ENCODE data around the gene RTN4R. TPM values are rescaled to one million over a fixed set of nuclear protein-coding genes. Genes with fewer than 3 reads are reported as not detected.

Gene RTN4R
- total and polyA plus RNA-seq, 2 of the 4 experiments (the other 2 are of a cell fraction) = 0.18 to 0.94 TPM

DNA sequence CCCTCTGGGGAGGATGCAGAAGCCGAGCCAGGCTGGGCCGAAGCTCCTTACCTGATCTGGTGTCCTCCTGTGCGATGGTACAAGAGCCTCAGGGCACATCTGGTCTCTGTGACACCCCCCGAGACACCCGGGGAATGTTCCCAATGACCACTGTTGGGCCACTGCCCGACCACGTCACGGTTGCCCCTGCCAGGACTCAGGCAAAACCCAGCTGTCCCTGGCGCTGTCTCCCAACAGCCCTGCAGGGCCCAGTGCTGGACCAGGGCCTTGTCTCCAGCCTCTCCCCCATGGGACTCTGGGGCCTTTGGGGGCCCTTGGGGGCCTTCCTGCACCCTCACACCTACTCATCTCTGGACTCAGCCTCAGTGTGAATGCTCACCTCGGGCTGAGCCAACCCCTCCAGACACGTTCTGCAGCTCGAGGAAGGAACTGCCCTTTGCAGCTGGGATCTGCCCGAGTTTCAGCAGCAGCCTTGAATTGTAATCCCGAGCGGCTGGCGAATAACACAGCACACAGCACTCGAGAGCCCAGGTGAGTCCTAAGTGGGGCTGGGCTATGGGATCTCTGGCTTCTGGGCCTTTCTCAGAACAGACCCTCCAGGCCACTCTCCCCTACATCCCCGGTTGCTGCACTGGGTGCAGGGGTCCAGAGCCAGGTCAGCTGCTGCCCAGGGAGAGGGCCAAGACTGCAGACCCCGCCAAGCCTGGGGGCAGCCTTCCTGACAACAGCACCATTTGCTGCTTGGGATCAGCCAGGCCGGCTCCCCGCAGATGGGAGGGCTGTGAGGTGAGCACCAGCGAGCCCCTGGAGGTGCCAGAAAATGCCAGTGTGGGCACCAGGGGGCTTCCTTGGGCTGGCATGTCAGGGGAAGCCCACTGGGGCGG, 39.8 kb downstream of the RTN4R start:
- Histone ChIP-seq H3K56ac (ENCODE audit: extremely low read depth, insufficient read depth, low read length) (no peak overlapping the region), H3K4me2 (ENCODE audit: low read depth, low read length) (no peak overlapping the region), H3K18ac (ENCODE audit: low read depth, low read length) (no peak overlapping the region), H3K14ac (replicated peaks; ENCODE audit: low read depth, low read length) (no peak overlapping the region), H3K4me3 (ENCODE audit: insufficient read depth, low read depth, low read length) (no peak overlapping the region), H3K36me3 (ENCODE audit: control insufficient read depth, insufficient read depth, low read length) (no peaks in the 10 kb centered on the region), H3K9me3 (ENCODE audit: control insufficient read depth, insufficient read depth, low read length) (no peaks in the 10 kb centered on the region), H2BK20ac (ENCODE audit: low read depth, low read length) (no peak overlapping the region), H2AK5ac (ENCODE audit: low read depth, low read length) (no peak overlapping the region), H2BK5ac (ENCODE audit: low read depth, low read length, poor library complexity, severe bottlenecking) (no peak overlapping the region), H2AK9ac (replicated peaks; ENCODE audit: low read depth, low read length, poor library complexity) (no peak overlapping the region), H4K91ac (ENCODE audit: insufficient read depth, low read depth, low read length) (no peak overlapping the region), H3K27ac (ENCODE audit: insufficient read depth, low read length) (no peak overlapping the region), H2AFZ (replicated peaks; ENCODE audit: low read length, poor library complexity) (no peak overlapping the region), H2BK120ac (ENCODE audit: low read depth, low read length) (no peak overlapping the region), H4K8ac (ENCODE audit: low read depth in 2 of 2, low read length in 2 of 2) (no peak overlapping the region), H3K9ac (ENCODE audit: low read depth, low read length) (no peak overlapping the region), H4K20me1 (ENCODE audit: insufficient read depth, low read length) (0 out of 2 replicates have a peak, but pooled peaks cover 7% of the 10 kb centered on the region), H3K27me3 (ENCODE audit: control insufficient read depth, insufficient read depth, low read length) (peaks cover 43% of the 10 kb centered on the region), H4K5ac (ENCODE audit: low read depth, low read length) (no peak overlapping the region), H3K4me1 (ENCODE audit: control insufficient read depth, insufficient read depth, low read length) (no peaks in the 10 kb centered on the region), H3K79me1 (ENCODE audit: low read depth in 1 of 2, low read length in 2 of 2) (no peaks in the 10 kb centered on the region), H3K9me1 (ENCODE audit: insufficient read depth, low read length) (peaks cover 5% of the 10 kb centered on the region; the same call in 1 of the 2 replicates), H2BK15ac (ENCODE audit: low read depth, low read length) (no peak overlapping the region), H3K4ac (ENCODE audit: low read depth, low read length) (no peak overlapping the region), H3K23ac (ENCODE audit: low read depth, low read length) (no peak overlapping the region)
- WGBS, 2 experiments (ENCODE audit: extremely low coverage in 2 of 2, insufficient read length in 1 of 2) = 53% methylated on average over 11 of the region's 23 CpGs; no CpG with 5 or more reads in 1 of the 2 experiments
- DNase-seq (no peak), ATAC-seq (ENCODE audit: low read depth) (no peak)
- dilution Hi-C loops (cut with HindIII; ENCODE audit: low sequenced_read_pairs, unreplicated experiment) = no loop called here
- POLR2A ChIA-PET (ENCODE audit: unreplicated experiment) = no interaction called here
- CTCF ChIA-PET = no interaction called here
- BruUV-seq (replicated peaks) = no TSS peak
- intact Hi-C loops (cut with micrococcal nuclease) = no loop called here
- in situ Hi-C loops (cut with MboI; ENCODE audit: low sequenced_read_pairs) = no loop called here
- TF ChIP-seq CHD1 (IDR thresholded peaks at IDR 0.05; ENCODE audit: low read depth, low read length) = no peak
- no peak for TF ChIP-seq NFE2L2 (IDR thresholded peaks at IDR 0.05; ENCODE audit: low read depth, low read length)
- no peak for TF ChIP-seq SMC3 (IDR thresholded peaks at IDR 0.05; ENCODE audit: low read depth, low read length)
- no peak for TF ChIP-seq MXI1 (IDR thresholded peaks at IDR 0.05; ENCODE audit: borderline replicate concordance, low read depth, low read length)
- TF ChIP-seq MAFK (IDR thresholded peaks at IDR 0.05; ENCODE audit: low read depth, low read length) = no peak
- TF ChIP-seq FOS (IDR thresholded peaks at IDR 0.05; ENCODE audit: low read depth, low read length) = no peak
- TF ChIP-seq MAZ (IDR thresholded peaks at IDR 0.05; ENCODE audit: borderline replicate concordance, low read depth, low read length) = no peak
- TF ChIP-seq RFX5 (IDR thresholded peaks at IDR 0.05; ENCODE audit: low read depth, low read length) = no peak
- no peak for TF ChIP-seq CEBPB (IDR thresholded peaks at IDR 0.05; ENCODE audit: low read depth, low read length)
- no peak for TF ChIP-seq POLR2A (IDR thresholded peaks at IDR 0.05; ENCODE audit: low read depth, low read length)
- TF ChIP-seq, protein P1, sequence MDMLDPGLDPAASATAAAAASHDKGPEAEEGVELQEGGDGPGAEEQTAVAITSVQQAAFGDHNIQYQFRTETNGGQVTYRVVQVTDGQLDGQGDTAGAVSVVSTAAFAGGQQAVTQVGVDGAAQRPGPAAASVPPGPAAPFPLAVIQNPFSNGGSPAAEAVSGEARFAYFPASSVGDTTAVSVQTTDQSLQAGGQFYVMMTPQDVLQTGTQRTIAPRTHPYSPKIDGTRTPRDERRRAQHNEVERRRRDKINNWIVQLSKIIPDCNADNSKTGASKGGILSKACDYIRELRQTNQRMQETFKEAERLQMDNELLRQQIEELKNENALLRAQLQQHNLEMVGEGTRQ (IDR thresholded peaks at IDR 0.05; ENCODE audit: low read depth, low read length) = no peak
- TF ChIP-seq BHLHE40 (IDR thresholded peaks at IDR 0.05; ENCODE audit: low read depth, low read length) = no peak
- TF ChIP-seq, protein P2, sequence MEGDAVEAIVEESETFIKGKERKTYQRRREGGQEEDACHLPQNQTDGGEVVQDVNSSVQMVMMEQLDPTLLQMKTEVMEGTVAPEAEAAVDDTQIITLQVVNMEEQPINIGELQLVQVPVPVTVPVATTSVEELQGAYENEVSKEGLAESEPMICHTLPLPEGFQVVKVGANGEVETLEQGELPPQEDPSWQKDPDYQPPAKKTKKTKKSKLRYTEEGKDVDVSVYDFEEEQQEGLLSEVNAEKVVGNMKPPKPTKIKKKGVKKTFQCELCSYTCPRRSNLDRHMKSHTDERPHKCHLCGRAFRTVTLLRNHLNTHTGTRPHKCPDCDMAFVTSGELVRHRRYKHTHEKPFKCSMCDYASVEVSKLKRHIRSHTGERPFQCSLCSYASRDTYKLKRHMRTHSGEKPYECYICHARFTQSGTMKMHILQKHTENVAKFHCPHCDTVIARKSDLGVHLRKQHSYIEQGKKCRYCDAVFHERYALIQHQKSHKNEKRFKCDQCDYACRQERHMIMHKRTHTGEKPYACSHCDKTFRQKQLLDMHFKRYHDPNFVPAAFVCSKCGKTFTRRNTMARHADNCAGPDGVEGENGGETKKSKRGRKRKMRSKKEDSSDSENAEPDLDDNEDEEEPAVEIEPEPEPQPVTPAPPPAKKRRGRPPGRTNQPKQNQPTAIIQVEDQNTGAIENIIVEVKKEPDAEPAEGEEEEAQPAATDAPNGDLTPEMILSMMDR (conservative IDR thresholded peaks at IDR 0.05; ENCODE audit: low read depth, low read length) = no peak
- no peak for TF ChIP-seq RCOR1 (IDR thresholded peaks at IDR 0.05; ENCODE audit: insufficient replicate concordance, low read length)
- no peak for TF ChIP-seq RAD21 (IDR thresholded peaks at IDR 0.05; ENCODE audit: low read length)

All from IMR-90 (cell line).